Activated B cell treated with CpG ODN at 0.5 μM for 24 hours (primary cell): ENCODE measurements around the gene CTSL. TPM values are rescaled to one million over a fixed set of nuclear protein-coding genes. Genes with fewer than 3 reads are reported as not detected.

Source experiments
- ATAC-seq: fragments of 200-7000 bp; cut with Tn5 transposase; one replicate; pipeline ENCODE4 v1.10.0; 2021; ENCODE audit warnings: low read depth, mild to moderate bottlenecking, moderate library complexity
- CTCF ChIA-PET: fragments of 350-600 bp; sonication (Branson Sonifier 250); formaldehyde crosslinking; loops from one replicate; lab custom pipeline; 2021; ENCODE audit warnings: antibody characterized with exemption; lab: Charles Lee
- POLR2A ChIA-PET: fragments of 350-600 bp; sonication (Branson Sonifier 250); formaldehyde crosslinking; loops from one replicate; lab custom pipeline; 2021; ENCODE audit warnings: antibody characterized with exemption; lab: Charles Lee
- DNase-seq: peaks from one replicate; pipeline ENCODE4 v3.0.0; 2022
- H3K27ac Mint-ChIP-seq: one replicate; pipeline ENCODE4 v1.8.0; 2020; ENCODE audit warnings: mixed read lengths
- H3K27me3 Mint-ChIP-seq: one replicate; pipeline ENCODE4 v1.8.0; 2021; ENCODE audit warnings: mixed read lengths
- H3K36me3 Mint-ChIP-seq: one replicate; pipeline ENCODE4 v1.8.0; 2021; ENCODE audit warnings: low read depth, mixed read lengths
- H3K4me1 Mint-ChIP-seq: one replicate; pipeline ENCODE4 v1.8.0; 2021; ENCODE audit warnings: mixed read lengths
- H3K4me3 Mint-ChIP-seq: one replicate; pipeline ENCODE4 v1.8.0; 2020; ENCODE audit warnings: mild to moderate bottlenecking, mixed read lengths
- H3K9me3 Mint-ChIP-seq: one replicate; pipeline ENCODE4 v1.8.0; 2020; ENCODE audit warnings: mixed read lengths
- CTCF ChIP-seq: fragments of 200-600 bp; IDR thresholded peaks from one replicate; pipeline ENCODE4 v1.8.0; 2022; ENCODE audit warnings: antibody characterized with exemption, mild to moderate bottlenecking
- intact Hi-C: fragments of 100-400 bp; cut with micrococcal nuclease; formaldehyde crosslinking; loops from one replicate; pipeline ENCODE4 v1.15.1; 2024
- total RNA-seq: library from RNA; stranded (reverse); gene quantifications from 2 replicates; pipeline ENCODE4 v1.2.3, GENCODE V29; 2022

The CTSL gene
- total RNA-seq, 1 donor from 2014 or later: 0.49 TPM

GRCh38 chr9:87701931-87702421 lies 23.9 kb upstream of the CTSL start:
- CTCF ChIA-PET: no interaction called here
- no peak for TF ChIP-seq CTCF
- POLR2A ChIA-PET: no interaction called here
- Mint-ChIP-seq H3K27ac (no peak overlapping the region), H3K27me3 (no peaks in the 10 kb centered on the region), H3K36me3 (no peaks in the 10 kb centered on the region), H3K9me3 (no peaks in the 10 kb centered on the region), H3K4me3 (no peak overlapping the region), H3K4me1 (no peaks in the 10 kb centered on the region)
- no peak for ATAC-seq
- intact Hi-C loops: no loop called here
- no peak for DNase-seq

- ChIA-PET CTCF (no interaction called here), POLR2A (no interaction called here)
- Mint-ChIP-seq H3K9me3 (no peaks in the 10 kb centered on the region), H3K4me1 (no peaks in the 10 kb centered on the region), H3K27ac (no peak overlapping the region), H3K36me3 (no peaks in the 10 kb centered on the region), H3K27me3 (no peaks in the 10 kb centered on the region), H3K4me3 (no peak overlapping the region)
- DNase-seq (no peak), ATAC-seq (no peak)
- intact Hi-C loops: no loop called here
- no peak for TF ChIP-seq CTCF
Observed at GRCh38 chr9:87702921-87703320, 23.0 kb upstream of the CTSL start.

GRCh38 chr9:87703636-87704276 lies 22.2 kb upstream of the CTSL start:
- TF ChIP-seq CTCF: no peak
- no peak overlapping the region for H3K27ac Mint-ChIP-seq
- DNase-seq: no peak
- H3K9me3 Mint-ChIP-seq: no peaks in the 10 kb centered on the region
- ChIA-PET POLR2A (no interaction called here), CTCF (no interaction called here)
- no peaks in the 10 kb centered on the region for H3K27me3 Mint-ChIP-seq
- H3K4me1 Mint-ChIP-seq: peaks cover under 1% of the 10 kb centered on the region
- ATAC-seq: no peak
- H3K4me3 Mint-ChIP-seq: no peak overlapping the region
- no peaks in the 10 kb centered on the region for H3K36me3 Mint-ChIP-seq
- intact Hi-C loops: no loop called here

GRCh38 chr9:87704342-87704741 lies 21.6 kb upstream of the CTSL start:
- H3K4me3 Mint-ChIP-seq: no peak overlapping the region
- no peak for ATAC-seq
- POLR2A ChIA-PET: no interaction called here
- TF ChIP-seq CTCF: no peak
- H3K27me3 Mint-ChIP-seq: no peaks in the 10 kb centered on the region
- CTCF ChIA-PET: no interaction called here
- peaks cover 3% of the 10 kb centered on the region for H3K4me1 Mint-ChIP-seq
- intact Hi-C loops: no loop called here
- no peak overlapping the region for H3K27ac Mint-ChIP-seq
- no peaks in the 10 kb centered on the region for H3K9me3 Mint-ChIP-seq
- no peaks in the 10 kb centered on the region for H3K36me3 Mint-ChIP-seq
- DNase-seq: no peak

GRCh38 chr9:87706066-87706739 lies 19.7 kb upstream of the CTSL start:
- intact Hi-C loops: no loop called here
- Mint-ChIP-seq H3K27me3 (no peaks in the 10 kb centered on the region), H3K27ac (no peak overlapping the region), H3K4me3 (no peak overlapping the region), H3K4me1 (peaks cover 3% of the 10 kb centered on the region), H3K9me3 (no peaks in the 10 kb centered on the region), H3K36me3 (no peaks in the 10 kb centered on the region)
- ATAC-seq (no peak), DNase-seq (no peak)
- ChIA-PET POLR2A (no interaction called here), CTCF (no interaction called here)
- TF ChIP-seq CTCF: no peak
